ENCODE measurements around the gene EBF4.
"Not testable (repeated sequence)": the region's sequence is repeated elsewhere in the genome, so short reads cannot be mapped to it uniquely, and the experiment has no call there.

EBF4 gene

DNA sequence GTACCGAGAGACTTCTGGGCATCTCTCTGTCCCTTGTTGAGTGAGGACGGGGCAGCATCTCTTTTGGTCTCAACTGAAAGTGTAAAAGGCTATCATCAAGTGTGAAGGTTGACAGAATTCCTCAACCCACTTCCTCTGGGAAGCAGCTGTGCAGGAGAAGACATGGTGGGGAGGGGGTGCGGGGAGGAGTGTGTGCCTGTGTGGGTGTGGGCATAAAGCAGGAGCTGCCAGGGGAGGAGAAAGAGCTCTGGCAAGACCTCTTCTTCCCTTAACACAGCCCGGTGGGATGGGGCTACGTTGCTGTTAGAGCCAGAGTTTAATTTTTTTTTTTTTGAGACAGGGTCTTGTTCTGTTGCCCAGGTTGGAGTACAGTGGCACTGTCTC is 76.0 kb downstream of the EBF4 start:
- H3K9me3 ChIP-seq (ENCODE audit: control insufficient read depth, low read length): no peaks in the 10 kb centered on the region
- no peak overlapping the region for H3K4me3 ChIP-seq (ENCODE audit: low read depth, low read length)
- H3K4me2 ChIP-seq (ENCODE audit: low read length): no peak overlapping the region
- TF ChIP-seq, protein P1, sequence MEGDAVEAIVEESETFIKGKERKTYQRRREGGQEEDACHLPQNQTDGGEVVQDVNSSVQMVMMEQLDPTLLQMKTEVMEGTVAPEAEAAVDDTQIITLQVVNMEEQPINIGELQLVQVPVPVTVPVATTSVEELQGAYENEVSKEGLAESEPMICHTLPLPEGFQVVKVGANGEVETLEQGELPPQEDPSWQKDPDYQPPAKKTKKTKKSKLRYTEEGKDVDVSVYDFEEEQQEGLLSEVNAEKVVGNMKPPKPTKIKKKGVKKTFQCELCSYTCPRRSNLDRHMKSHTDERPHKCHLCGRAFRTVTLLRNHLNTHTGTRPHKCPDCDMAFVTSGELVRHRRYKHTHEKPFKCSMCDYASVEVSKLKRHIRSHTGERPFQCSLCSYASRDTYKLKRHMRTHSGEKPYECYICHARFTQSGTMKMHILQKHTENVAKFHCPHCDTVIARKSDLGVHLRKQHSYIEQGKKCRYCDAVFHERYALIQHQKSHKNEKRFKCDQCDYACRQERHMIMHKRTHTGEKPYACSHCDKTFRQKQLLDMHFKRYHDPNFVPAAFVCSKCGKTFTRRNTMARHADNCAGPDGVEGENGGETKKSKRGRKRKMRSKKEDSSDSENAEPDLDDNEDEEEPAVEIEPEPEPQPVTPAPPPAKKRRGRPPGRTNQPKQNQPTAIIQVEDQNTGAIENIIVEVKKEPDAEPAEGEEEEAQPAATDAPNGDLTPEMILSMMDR (IDR thresholded peaks at IDR 0.05): no peak
- no peak overlapping the region for H3K27ac ChIP-seq
- no peaks in the 10 kb centered on the region for H3K36me3 ChIP-seq (ENCODE audit: control insufficient read depth, insufficient read depth, low read length)
- no peaks in the 10 kb centered on the region for H3K79me2 ChIP-seq
- H3K4me1 ChIP-seq: peaks cover 4% of the 10 kb centered on the region
- peak overlapping the region; percentile 44 for H2AFZ ChIP-seq
- no peak overlapping the region for H3K9ac ChIP-seq
- H3K27me3 ChIP-seq (ENCODE audit: control insufficient read depth, insufficient read depth, low read length): no peaks in the 10 kb centered on the region

DNA sequence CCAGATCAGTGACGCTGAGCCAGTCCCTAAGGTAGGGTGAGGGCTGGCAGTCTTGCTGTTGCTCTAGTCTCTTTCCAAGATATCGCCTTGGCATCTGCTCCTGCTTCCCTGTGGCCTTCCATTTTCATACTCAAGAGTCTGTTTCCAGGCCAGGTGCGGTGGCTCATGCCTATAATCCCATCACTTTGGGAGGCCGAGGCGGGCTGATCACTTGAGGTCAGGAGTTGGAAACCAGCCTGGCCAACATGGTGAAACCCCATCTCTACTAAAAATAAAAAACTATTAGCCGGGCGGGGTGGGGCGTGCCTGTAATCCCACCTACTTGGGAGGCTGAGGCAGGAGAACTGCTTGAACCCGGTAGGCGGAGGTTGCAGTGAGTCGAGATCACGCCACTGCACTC is 77.5 kb downstream of the EBF4 start:
- H3K9me3 ChIP-seq (ENCODE audit: control insufficient read depth, low read length); H2AFZ ChIP-seq; H3K4me2 ChIP-seq (ENCODE audit: low read length); H3K4me1 ChIP-seq; H3K36me3 ChIP-seq (ENCODE audit: control insufficient read depth, insufficient read depth, low read length); H3K9ac ChIP-seq; H3K79me2 ChIP-seq; H3K27me3 ChIP-seq (ENCODE audit: control insufficient read depth, insufficient read depth, low read length); H3K4me3 ChIP-seq (ENCODE audit: low read depth, low read length); H3K27ac ChIP-seq: not testable (repeated sequence)

DNA sequence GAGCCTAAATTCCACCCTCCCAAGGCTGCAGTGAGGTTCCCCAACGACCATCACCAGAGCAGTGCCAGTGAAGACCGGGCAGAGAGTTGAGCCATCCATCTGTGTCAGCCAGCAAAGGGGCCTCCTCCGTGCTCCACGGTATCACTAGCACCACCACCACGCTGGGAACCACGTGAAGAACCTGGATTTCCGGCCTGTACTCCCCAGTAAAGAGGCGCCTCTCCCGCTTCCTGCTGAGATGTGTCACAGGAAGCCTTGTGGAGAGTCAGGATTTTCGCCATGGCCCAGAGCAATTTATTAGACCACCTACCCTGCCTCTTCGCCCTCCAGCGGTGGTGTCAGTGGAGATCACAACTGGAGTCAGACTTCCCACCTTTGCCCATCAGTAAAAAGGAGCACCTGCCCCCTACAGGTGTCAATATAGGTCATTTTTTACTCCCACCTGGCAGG is 79.1 kb downstream of the EBF4 start:
- no peak overlapping the region for H2AFZ ChIP-seq
- no peaks in the 10 kb centered on the region for H3K79me2 ChIP-seq
- H3K4me2 ChIP-seq (ENCODE audit: low read length): no peak overlapping the region
- no peaks in the 10 kb centered on the region for H3K27me3 ChIP-seq (ENCODE audit: control insufficient read depth, insufficient read depth, low read length)
- H3K9me3 ChIP-seq (ENCODE audit: control insufficient read depth, low read length): no peaks in the 10 kb centered on the region
- no peak overlapping the region for H3K9ac ChIP-seq
- H3K36me3 ChIP-seq (ENCODE audit: control insufficient read depth, insufficient read depth, low read length): no peaks in the 10 kb centered on the region
- TF ChIP-seq, protein P1 (IDR thresholded peaks at IDR 0.05): no peak
- peaks cover 4% of the 10 kb centered on the region for H3K4me1 ChIP-seq
- H3K27ac ChIP-seq: no peak overlapping the region
- H3K4me3 ChIP-seq (ENCODE audit: low read depth, low read length): no peak overlapping the region

DNA sequence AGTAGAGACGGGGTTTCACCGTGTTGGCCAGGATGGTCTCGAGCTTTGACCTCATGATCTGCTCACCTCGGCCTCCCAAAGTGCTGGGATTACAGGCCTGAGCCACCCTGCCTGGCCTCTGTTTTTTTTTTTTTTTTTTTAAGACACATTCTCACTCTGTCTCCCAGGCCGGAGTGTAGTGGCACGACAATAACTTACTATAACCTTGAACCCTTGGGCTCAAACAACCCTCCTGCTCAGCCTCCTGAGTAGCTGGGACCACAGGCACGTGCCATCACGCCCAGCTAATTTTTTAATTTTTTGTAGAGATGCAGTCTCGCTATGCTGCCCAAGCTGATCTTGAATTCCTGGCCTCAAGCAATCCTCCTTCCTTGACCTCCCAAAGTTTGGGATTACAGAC is 81.2 kb downstream of the EBF4 start:
- Histone ChIP-seq H3K27me3 (ENCODE audit: control insufficient read depth, insufficient read depth, low read length) (no peaks in the 10 kb centered on the region), H3K4me1 (no peaks in the 10 kb centered on the region), H3K9ac (no peak overlapping the region), H3K9me3 (ENCODE audit: control insufficient read depth, low read length) (no peaks in the 10 kb centered on the region), H3K4me3 (ENCODE audit: low read depth, low read length) (no peak overlapping the region), H3K79me2 (no peaks in the 10 kb centered on the region), H2AFZ (no peak overlapping the region), H3K27ac (no peak overlapping the region), H3K36me3 (ENCODE audit: control insufficient read depth, insufficient read depth, low read length) (no peaks in the 10 kb centered on the region), H3K4me2 (ENCODE audit: low read length) (no peak overlapping the region)
- TF ChIP-seq, protein P1 (IDR thresholded peaks at IDR 0.05): no peak

DNA sequence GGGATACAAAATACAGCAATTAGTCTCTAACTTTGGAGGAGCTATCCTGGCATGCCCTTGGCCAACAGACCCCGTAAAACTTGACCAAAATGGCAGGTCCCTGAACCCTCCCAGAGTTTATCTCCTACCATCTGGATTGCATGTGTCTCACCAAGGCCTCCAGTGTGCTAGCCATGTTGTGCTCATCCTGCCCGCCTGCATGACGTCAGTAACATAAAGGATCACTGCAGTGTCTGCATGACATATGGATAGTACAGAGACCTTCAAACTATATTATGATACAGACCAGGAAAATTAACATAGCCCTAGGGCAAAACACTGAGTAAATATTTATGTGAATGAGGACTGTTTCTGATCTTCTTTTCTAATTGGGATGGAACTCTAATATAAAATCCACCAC is 82.6 kb downstream of the EBF4 start:
- H3K4me1 ChIP-seq: no peaks in the 10 kb centered on the region
- no peaks in the 10 kb centered on the region for H3K36me3 ChIP-seq (ENCODE audit: control insufficient read depth, insufficient read depth, low read length)
- no peak overlapping the region for H3K4me2 ChIP-seq (ENCODE audit: low read length)
- H3K27ac ChIP-seq: no peak overlapping the region
- H3K9me3 ChIP-seq (ENCODE audit: control insufficient read depth, low read length): no peaks in the 10 kb centered on the region
- H3K27me3 ChIP-seq (ENCODE audit: control insufficient read depth, insufficient read depth, low read length): no peaks in the 10 kb centered on the region
- TF ChIP-seq, protein P1 (IDR thresholded peaks at IDR 0.05): no peak
- no peak overlapping the region for H3K4me3 ChIP-seq (ENCODE audit: low read depth, low read length)
- no peak overlapping the region for H3K9ac ChIP-seq
- no peaks in the 10 kb centered on the region for H3K79me2 ChIP-seq
- H2AFZ ChIP-seq: no peak overlapping the region
